Caco-2 (cell line): ENCODE data around the gene FCMR. TPM values are rescaled to one million over a fixed set of nuclear protein-coding genes. Genes with fewer than 3 reads are reported as not detected.

Experiments used
- BruUV-seq: library from RNA; stranded (reverse); fragments of 400-500 nt; replicated peaks from 2 replicates; lab custom pipeline; 2021; lab: Mats Ljungman, UMichigan
- CTCF ChIA-PET: fragments of 300-600 bp; sonication (Branson Sonifier 250); formaldehyde crosslinking; loops from one replicate; lab custom pipeline; 2022; ENCODE audit warnings: antibody characterized with exemption; lab: Charles Lee
- POLR2A ChIA-PET: fragments of 300-600 bp; sonication (Branson Sonifier 250); formaldehyde crosslinking; loops from one replicate; lab custom pipeline; 2022; ENCODE audit warnings: antibody characterized with exemption; lab: Charles Lee
- DNase-seq, 2 experiments: peaks; one replicate each; pipeline versions ENCODE4 v3.0.0 to v3.0.0-alpha.2; 2020 to 2022
- H3K27me3 ChIP-seq: replicated peaks from 2 replicates; pipeline ENCODE4 v1.6.0; 2011; ENCODE audit warnings: low read length; ENCODE audit not compliant: control insufficient read depth, insufficient read depth
- H3K36me3 ChIP-seq: 2 replicates; pipeline ENCODE4 v1.5.1; 2011; ENCODE audit warnings: low read length; ENCODE audit not compliant: control insufficient read depth, insufficient read depth
- H3K4me1 ChIP-seq: fragments of 250-450 bp; sonication (Bioruptor Pico); 2 replicates; pipeline ENCODE4 v1.5.1; 2020; ENCODE audit warnings: mild to moderate bottlenecking
- H3K4me3 ChIP-seq: 2 replicates; pipeline ENCODE4 v1.5.1; 2011; ENCODE audit warnings: low read depth, mild to moderate bottlenecking, control low read depth, low read length
- H3K9me3 ChIP-seq: fragments of 250-450 bp; sonication (Bioruptor Pico); 2 replicates; pipeline ENCODE4 v1.5.1; 2020; ENCODE audit warnings: mild to moderate bottlenecking, moderate library complexity
- H3K27ac Mint-ChIP-seq: one replicate; pipeline ENCODE4 v1.8.0; 2022; ENCODE audit warnings: mixed read lengths; ENCODE audit not compliant: unreplicated experiment
- H3K27me3 Mint-ChIP-seq: one replicate; pipeline ENCODE4 v1.8.0; 2022; ENCODE audit warnings: mixed read lengths; ENCODE audit not compliant: insufficient read depth, unreplicated experiment
- H3K36me3 Mint-ChIP-seq: one replicate; pipeline ENCODE4 v1.8.0; 2022; ENCODE audit warnings: mild to moderate bottlenecking, mixed read lengths; ENCODE audit not compliant: insufficient read depth, unreplicated experiment
- H3K4me1 Mint-ChIP-seq: one replicate; pipeline ENCODE4 v1.8.0; 2022; ENCODE audit warnings: low read depth, mixed read lengths; ENCODE audit not compliant: unreplicated experiment
- H3K4me3 Mint-ChIP-seq: one replicate; pipeline ENCODE4 v1.8.0; 2022; ENCODE audit warnings: mild to moderate bottlenecking, moderate library complexity, mixed read lengths; ENCODE audit not compliant: unreplicated experiment
- H3K9me3 Mint-ChIP-seq: one replicate; pipeline ENCODE4 v1.8.0; 2022; ENCODE audit warnings: mixed read lengths; ENCODE audit not compliant: unreplicated experiment
- intact Hi-C: fragments of 100-400 bp; cut with micrococcal nuclease; formaldehyde crosslinking; loops from one replicate; pipeline ENCODE4 v1.10.0; 2022; ENCODE audit not compliant: unreplicated experiment
- total RNA-seq: library from RNA; stranded (reverse); gene quantifications from 2 replicates; pipeline ENCODE4 v1.2.3, GENCODE V29; 2022
- TF ChIP-seq, protein P1 (sequence below), 2 experiments: fragments of 200-600 bp in 1 of 2; IDR thresholded peaks; 1 replicate in 1 of 2; 2 replicates in 1 of 2; pipeline versions ENCODE4 v1.5.1 to v1.8.0; 2011 to 2022; ENCODE audit warnings: antibody characterized with exemption in 1 of 2, control low read depth in 1 of 2, inconsistent platforms in 1 of 2, low read depth in 1 of 2, low read length in 1 of 2, mild to moderate bottlenecking in 1 of 2, moderate library complexity in 1 of 2; ENCODE audit not compliant: insufficient read depth in 1 of 2, severe bottlenecking in 1 of 2, unreplicated experiment in 1 of 2

FCMR gene
- total RNA-seq, 1 experiment from 2014 or later, result not detected

GRCh38 chr1:206890125-206891060 lies 31.3 kb downstream of the FCMR start:
- Mint-ChIP-seq H3K27ac (no peak overlapping the region), H3K36me3 (no peaks in the 10 kb centered on the region), H3K4me1 (peaks cover under 1% of the 10 kb centered on the region), H3K27me3 (peaks cover 8% of the 10 kb centered on the region), H3K9me3 (no peaks in the 10 kb centered on the region), H3K4me3 (no peak overlapping the region)
- ChIA-PET CTCF (interaction anchor here (1.3 kb wide), 1 partner anchor 22 kb away, joined by 3 read pairs; no protein-coding TSS in a partner anchor), POLR2A (no interaction called here)
- Histone ChIP-seq H3K4me1 (no peaks in the 10 kb centered on the region), H3K36me3 (no peaks in the 10 kb centered on the region), H3K4me3 (no peak overlapping the region), H3K9me3 (no peaks in the 10 kb centered on the region), H3K27me3 (no peaks in the 10 kb centered on the region)
- intact Hi-C loops, result no loop called here
- BruUV-seq, result no TSS peak
- TF ChIP-seq, protein P1, sequence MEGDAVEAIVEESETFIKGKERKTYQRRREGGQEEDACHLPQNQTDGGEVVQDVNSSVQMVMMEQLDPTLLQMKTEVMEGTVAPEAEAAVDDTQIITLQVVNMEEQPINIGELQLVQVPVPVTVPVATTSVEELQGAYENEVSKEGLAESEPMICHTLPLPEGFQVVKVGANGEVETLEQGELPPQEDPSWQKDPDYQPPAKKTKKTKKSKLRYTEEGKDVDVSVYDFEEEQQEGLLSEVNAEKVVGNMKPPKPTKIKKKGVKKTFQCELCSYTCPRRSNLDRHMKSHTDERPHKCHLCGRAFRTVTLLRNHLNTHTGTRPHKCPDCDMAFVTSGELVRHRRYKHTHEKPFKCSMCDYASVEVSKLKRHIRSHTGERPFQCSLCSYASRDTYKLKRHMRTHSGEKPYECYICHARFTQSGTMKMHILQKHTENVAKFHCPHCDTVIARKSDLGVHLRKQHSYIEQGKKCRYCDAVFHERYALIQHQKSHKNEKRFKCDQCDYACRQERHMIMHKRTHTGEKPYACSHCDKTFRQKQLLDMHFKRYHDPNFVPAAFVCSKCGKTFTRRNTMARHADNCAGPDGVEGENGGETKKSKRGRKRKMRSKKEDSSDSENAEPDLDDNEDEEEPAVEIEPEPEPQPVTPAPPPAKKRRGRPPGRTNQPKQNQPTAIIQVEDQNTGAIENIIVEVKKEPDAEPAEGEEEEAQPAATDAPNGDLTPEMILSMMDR (IDR thresholded peaks at IDR 0.05; ENCODE audit: insufficient read depth in 1 of 2, low read depth in 1 of 2, low read length in 1 of 2, severe bottlenecking in 1 of 2, unreplicated experiment in 1 of 2), result no peak
- DNase-seq, result no peak

DNA sequence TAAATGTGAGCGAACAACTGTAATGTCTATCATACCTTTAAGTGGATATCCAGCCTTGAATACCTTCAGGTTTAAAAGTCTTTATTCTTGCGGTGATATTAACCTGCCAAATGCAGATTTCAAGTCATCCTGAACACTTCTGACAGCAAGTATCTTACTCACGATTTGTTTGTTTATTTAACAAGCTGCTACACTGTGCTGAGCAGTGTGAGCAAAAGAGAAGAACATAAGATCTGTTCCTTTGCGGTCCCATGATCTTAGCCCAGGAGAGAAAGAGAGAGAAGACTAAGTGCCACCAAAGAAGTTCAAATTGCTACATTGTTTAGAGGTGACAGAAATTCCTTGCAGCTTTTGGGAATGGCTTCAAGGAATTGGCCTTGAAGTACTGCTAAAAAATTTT lies 34.0 kb downstream of the FCMR start:
- TF ChIP-seq, protein P1 (IDR thresholded peaks at IDR 0.05; ENCODE audit: insufficient read depth in 1 of 2, low read depth in 1 of 2, low read length in 1 of 2, severe bottlenecking in 1 of 2, unreplicated experiment in 1 of 2), result no peak
- no peaks in the 10 kb centered on the region for H3K4me1 ChIP-seq
- no TSS peak for BruUV-seq
- H3K9me3 ChIP-seq, result no peaks in the 10 kb centered on the region; the same call in 1 of the 2 replicates
- no peak overlapping the region for H3K4me3 ChIP-seq
- H3K36me3 Mint-ChIP-seq, result no peaks in the 10 kb centered on the region
- no peak overlapping the region for H3K27ac Mint-ChIP-seq
- intact Hi-C loops, result no loop called here
- CTCF ChIA-PET, result no interaction called here
- no peaks in the 10 kb centered on the region for H3K4me1 Mint-ChIP-seq
- no peak overlapping the region for H3K4me3 Mint-ChIP-seq
- no peaks in the 10 kb centered on the region for H3K9me3 Mint-ChIP-seq
- no peaks in the 10 kb centered on the region for H3K27me3 ChIP-seq
- DNase-seq, result no peak
- no peaks in the 10 kb centered on the region for H3K36me3 ChIP-seq
- POLR2A ChIA-PET, result no interaction called here
- H3K27me3 Mint-ChIP-seq, result peaks cover 7% of the 10 kb centered on the region

- CTCF ChIA-PET, result no interaction called here
- H3K36me3 Mint-ChIP-seq, result no peaks in the 10 kb centered on the region
- TF ChIP-seq, protein P1 (IDR thresholded peaks at IDR 0.05; ENCODE audit: insufficient read depth in 1 of 2, low read depth in 1 of 2, low read length in 1 of 2, severe bottlenecking in 1 of 2, unreplicated experiment in 1 of 2), result no peak
Measured at GRCh38 chr1:206886831-206887230, 34.9 kb downstream of the FCMR start.

More at GRCh38 chr1:206886831-206887230, 34.9 kb downstream of the FCMR start:
- no peaks in the 10 kb centered on the region for H3K9me3 Mint-ChIP-seq
- intact Hi-C loops, result no loop called here
- no peaks in the 10 kb centered on the region for H3K4me1 Mint-ChIP-seq
- peaks cover 9% of the 10 kb centered on the region for H3K27me3 Mint-ChIP-seq
- POLR2A ChIA-PET, result no interaction called here
- no peak overlapping the region for H3K4me3 Mint-ChIP-seq
- Histone ChIP-seq H3K4me3 (no peak overlapping the region), H3K27me3 (no peaks in the 10 kb centered on the region), H3K4me1 (no peaks in the 10 kb centered on the region), H3K9me3 (no peaks in the 10 kb centered on the region; the same call in 1 of the 2 replicates), H3K36me3 (no peaks in the 10 kb centered on the region)
- H3K27ac Mint-ChIP-seq, result no peak overlapping the region
- DNase-seq, result no peak
- no TSS peak for BruUV-seq
